Measurements from ENCODE around the gene EIF2A. TPM values are rescaled to one million over a fixed set of nuclear protein-coding genes. Genes with fewer than 3 reads are reported as not detected.

The EIF2A gene
- total and polyA plus RNA-seq, 2 experiments from 2014 or later: 34.5 to 112 TPM

- WGBS (ENCODE audit: low lambda C conversion rate, missing lambda C conversion rate): 68% methylated on average over 10 of the region's 10 CpGs
- no peaks in the 10 kb centered on the region for H3K36me3 ChIP-seq (replicated peaks; ENCODE audit: insufficient read depth, low read depth)
- no peak overlapping the region for H2AFZ ChIP-seq
- H3K9me3 ChIP-seq (ENCODE audit: low read depth): no peaks in the 10 kb centered on the region
- H4K20me1 ChIP-seq (ENCODE audit: insufficient read depth, poor library complexity, severe bottlenecking): no peaks in the 10 kb centered on the region
- no peak overlapping the region for H3K27ac ChIP-seq
- H3K27me3 ChIP-seq: no peaks in the 10 kb centered on the region
- no peak for TF ChIP-seq EZH2phosphoT487 (IDR thresholded peaks at IDR 0.05; ENCODE audit: low read depth, severe bottlenecking, unreplicated experiment)
- no peak for TF ChIP-seq CTCF (IDR thresholded peaks at IDR 0.05; ENCODE audit: poor library complexity)
- TF ChIP-seq EZH2 (IDR thresholded peaks at IDR 0.05; ENCODE audit: borderline replicate concordance): no peak
- no peak for DNase-seq (ENCODE audit: low spot score)
- no peak overlapping the region for H3K4me2 ChIP-seq
- no peaks in the 10 kb centered on the region for H3K9me2 ChIP-seq (replicated peaks; ENCODE audit: insufficient read depth)
- H3K4me1 ChIP-seq (ENCODE audit: insufficient read depth): no peaks in the 10 kb centered on the region
- H3K4me3 ChIP-seq: no peak overlapping the region
- no peaks in the 10 kb centered on the region for H3K79me2 ChIP-seq
Measured at GRCh38 chr3:150527464-150528255, 18.9 kb upstream of the EIF2A start.

GRCh38 chr3:150528354-150528797 is 18.2 kb upstream of the EIF2A start:
- H3K27me3 ChIP-seq: no peaks in the 10 kb centered on the region
- H3K4me1 ChIP-seq (ENCODE audit: insufficient read depth): no peaks in the 10 kb centered on the region
- H3K79me2 ChIP-seq: no peaks in the 10 kb centered on the region
- DNase-seq (ENCODE audit: low spot score): no peak
- H3K9me3 ChIP-seq (ENCODE audit: low read depth): no peaks in the 10 kb centered on the region
- no peak overlapping the region for H2AFZ ChIP-seq
- H3K27ac ChIP-seq: no peak overlapping the region
- H3K36me3 ChIP-seq (replicated peaks; ENCODE audit: insufficient read depth, low read depth): no peaks in the 10 kb centered on the region
- H3K9me2 ChIP-seq (replicated peaks; ENCODE audit: insufficient read depth): no peaks in the 10 kb centered on the region
- no peaks in the 10 kb centered on the region for H4K20me1 ChIP-seq (ENCODE audit: insufficient read depth, poor library complexity, severe bottlenecking)
- TF ChIP-seq CTCF (IDR thresholded peaks at IDR 0.05; ENCODE audit: poor library complexity): peak; percentile 47
- no peak for TF ChIP-seq EZH2phosphoT487 (IDR thresholded peaks at IDR 0.05; ENCODE audit: low read depth, severe bottlenecking, unreplicated experiment)
- H3K4me2 ChIP-seq: no peak overlapping the region
- H3K4me3 ChIP-seq: no peak overlapping the region
- 38% methylated on average over 2 of the region's 2 CpGs for WGBS (ENCODE audit: low lambda C conversion rate, missing lambda C conversion rate)

GRCh38 chr3:150531775-150532174 is 14.8 kb upstream of the EIF2A start:
- no peaks in the 10 kb centered on the region for H3K36me3 ChIP-seq (replicated peaks; ENCODE audit: insufficient read depth, low read depth)
- no peaks in the 10 kb centered on the region for H3K27me3 ChIP-seq
- H2AFZ ChIP-seq: no peak overlapping the region
- H3K27ac ChIP-seq: no peak overlapping the region
- no peaks in the 10 kb centered on the region for H3K79me2 ChIP-seq
- no peak overlapping the region for H3K4me3 ChIP-seq
- no peaks in the 10 kb centered on the region for H3K4me1 ChIP-seq (ENCODE audit: insufficient read depth)
- H3K9me3 ChIP-seq (ENCODE audit: low read depth): no peaks in the 10 kb centered on the region
- DNase-seq (ENCODE audit: low spot score): no peak
- TF ChIP-seq EZH2phosphoT487 (IDR thresholded peaks at IDR 0.05; ENCODE audit: low read depth, severe bottlenecking, unreplicated experiment): no peak
- TF ChIP-seq EZH2 (IDR thresholded peaks at IDR 0.05; ENCODE audit: borderline replicate concordance): no peak
- TF ChIP-seq CTCF (IDR thresholded peaks at IDR 0.05; ENCODE audit: poor library complexity): no peak
- no peaks in the 10 kb centered on the region for H3K9me2 ChIP-seq (replicated peaks; ENCODE audit: insufficient read depth)
- no peak overlapping the region for H3K4me2 ChIP-seq
- no peaks in the 10 kb centered on the region for H4K20me1 ChIP-seq (ENCODE audit: insufficient read depth, poor library complexity, severe bottlenecking)

All from hepatocyte (in vitro differentiated cells).